GM10847 (cell line): ENCODE measurements around the gene C2CD2.

Experiments used
- POLR2A ChIP-seq: IDR thresholded peaks from 2 replicates; pipeline ENCODE4 v1.6.1; 2011; ENCODE audit not compliant: insufficient read length; ENCODE audit errors: extremely low read depth

The C2CD2 gene

GRCh38 chr21:41952568-41953248, 1.1 kb downstream of the C2CD2 start:
- TF ChIP-seq POLR2A: no peak

- TF ChIP-seq POLR2A: no peak
Measured at GRCh38 chr21:41951876-41952567, 1.8 kb downstream of the C2CD2 start.

DNA sequence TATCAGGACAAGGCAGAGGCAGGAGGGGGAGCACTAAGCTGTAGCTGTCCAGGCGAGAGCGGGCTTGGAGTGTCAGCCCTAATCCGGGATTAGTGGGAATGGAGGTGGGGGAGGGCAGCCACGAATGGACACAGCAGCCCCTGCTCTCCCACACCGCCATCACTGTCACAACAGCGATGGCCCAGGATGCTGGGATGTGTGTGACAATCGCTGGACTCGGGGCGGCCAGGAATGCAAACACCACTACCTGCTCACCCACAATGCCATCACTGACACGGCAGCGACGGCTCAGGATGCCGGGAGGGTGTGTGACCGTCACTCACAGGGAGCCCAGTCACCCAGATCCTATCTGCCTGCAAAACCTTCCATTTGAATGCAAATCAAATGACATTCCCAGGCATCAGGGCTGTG, 2.9 kb downstream of the C2CD2 start:
- no peak for TF ChIP-seq POLR2A

DNA sequence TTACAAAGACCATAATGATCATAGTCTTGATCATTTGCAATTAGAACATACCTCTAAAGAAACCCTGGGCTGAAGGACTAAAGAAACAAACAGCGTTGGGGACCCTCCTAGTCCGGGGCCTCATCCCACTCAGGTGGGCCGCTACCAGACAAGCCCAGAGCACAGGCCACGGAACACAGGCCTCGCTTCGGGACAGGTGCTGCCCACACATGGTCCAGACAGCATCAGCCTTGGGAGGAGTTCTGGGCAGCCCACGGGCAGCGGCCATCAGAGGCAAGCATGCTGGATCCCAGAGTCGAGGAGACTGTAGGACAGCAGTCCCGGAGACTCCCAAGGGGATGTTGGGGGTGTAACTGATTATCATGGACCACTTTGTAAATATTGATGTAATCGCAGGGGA, 4.9 kb downstream of the C2CD2 start:
- TF ChIP-seq POLR2A: no peak

- no peak for TF ChIP-seq POLR2A
Measured at GRCh38 chr21:41948078-41948895, 5.5 kb downstream of the C2CD2 start.

DNA sequence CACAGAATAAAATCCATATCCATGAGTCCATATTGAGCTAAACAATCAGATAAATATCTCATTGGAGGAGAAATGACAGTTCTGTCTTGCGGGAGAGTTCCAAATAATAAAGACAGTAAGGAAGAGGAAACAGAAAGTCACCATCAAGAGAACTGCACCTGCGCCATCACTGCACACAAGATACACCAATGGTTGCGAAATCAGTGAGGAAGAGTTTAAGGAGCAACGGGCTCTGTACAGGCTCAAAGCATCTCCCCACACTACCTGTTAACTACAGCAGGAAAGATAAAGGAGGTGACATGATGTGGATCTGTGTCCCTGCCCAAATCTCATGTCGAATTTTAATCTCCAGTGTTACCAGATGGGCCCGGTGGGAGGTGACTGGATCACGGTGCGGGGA, 7.8 kb downstream of the C2CD2 start:
- no peak for TF ChIP-seq POLR2A

GRCh38 chr21:41943851-41944250, 10.0 kb downstream of the C2CD2 start:
- no peak for TF ChIP-seq POLR2A

DNA sequence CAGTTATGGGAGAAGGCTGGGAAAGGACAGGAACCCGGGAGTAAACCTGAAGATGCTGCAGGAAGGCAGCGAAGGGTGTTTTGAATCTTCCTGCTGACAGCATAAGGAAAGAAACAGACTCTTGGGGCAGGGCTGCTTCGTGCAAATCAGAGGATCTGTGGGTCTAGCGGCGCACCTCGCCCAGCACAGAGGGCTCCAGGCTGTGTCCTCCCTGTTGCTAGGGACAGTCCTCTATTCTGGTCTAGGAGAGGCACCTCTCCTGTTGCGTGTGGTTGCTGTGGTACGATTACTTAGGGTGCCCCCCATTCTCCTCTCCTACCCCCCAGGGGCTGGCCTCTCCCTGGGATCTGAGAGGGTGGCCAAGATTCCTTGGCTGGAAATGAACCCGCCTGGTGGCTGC, 11.4 kb downstream of the C2CD2 start:
- no peak for TF ChIP-seq POLR2A

DNA sequence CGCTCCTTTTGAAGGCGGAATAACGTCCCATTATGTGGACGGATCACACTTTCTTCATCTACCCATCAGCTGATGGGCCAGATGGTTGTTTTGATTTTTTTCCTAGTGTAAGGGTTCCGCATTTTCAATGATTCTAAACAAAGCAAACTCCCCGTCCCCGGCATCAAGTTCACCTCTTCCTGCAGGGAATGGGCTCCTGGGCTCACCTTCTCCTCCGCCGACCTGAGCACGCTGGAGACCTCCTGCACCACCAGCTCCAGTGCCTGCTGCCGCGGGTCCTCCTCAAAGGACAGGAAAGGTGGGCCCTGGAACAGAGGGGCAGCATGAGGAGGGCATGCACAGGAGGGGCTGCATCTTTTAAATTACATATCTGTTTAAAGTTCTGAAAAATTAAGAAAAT, 11.9 kb downstream of the C2CD2 start:
- TF ChIP-seq POLR2A: no peak

DNA sequence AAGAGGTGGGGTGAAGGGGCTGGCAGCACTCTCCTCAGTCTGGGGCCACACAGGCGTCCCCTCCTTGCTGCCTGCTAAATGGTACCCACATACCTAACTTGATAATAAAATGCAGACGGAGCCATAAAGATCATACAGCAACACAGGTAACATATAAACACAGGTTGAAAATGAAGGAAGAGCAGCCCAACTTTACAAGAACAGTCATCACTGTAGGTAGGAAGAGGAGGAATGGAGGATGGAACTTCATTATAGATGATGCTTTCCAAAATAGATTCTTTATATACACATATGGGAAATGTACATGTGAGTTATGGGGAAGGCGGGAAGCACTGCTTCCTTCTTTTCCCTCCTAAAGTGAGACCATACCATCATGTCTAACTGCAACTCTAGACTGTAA, 13.4 kb downstream of the C2CD2 start:
- no peak for TF ChIP-seq POLR2A

GRCh38 chr21:41939391-41939790, 14.4 kb downstream of the C2CD2 start:
- no peak for TF ChIP-seq POLR2A

DNA sequence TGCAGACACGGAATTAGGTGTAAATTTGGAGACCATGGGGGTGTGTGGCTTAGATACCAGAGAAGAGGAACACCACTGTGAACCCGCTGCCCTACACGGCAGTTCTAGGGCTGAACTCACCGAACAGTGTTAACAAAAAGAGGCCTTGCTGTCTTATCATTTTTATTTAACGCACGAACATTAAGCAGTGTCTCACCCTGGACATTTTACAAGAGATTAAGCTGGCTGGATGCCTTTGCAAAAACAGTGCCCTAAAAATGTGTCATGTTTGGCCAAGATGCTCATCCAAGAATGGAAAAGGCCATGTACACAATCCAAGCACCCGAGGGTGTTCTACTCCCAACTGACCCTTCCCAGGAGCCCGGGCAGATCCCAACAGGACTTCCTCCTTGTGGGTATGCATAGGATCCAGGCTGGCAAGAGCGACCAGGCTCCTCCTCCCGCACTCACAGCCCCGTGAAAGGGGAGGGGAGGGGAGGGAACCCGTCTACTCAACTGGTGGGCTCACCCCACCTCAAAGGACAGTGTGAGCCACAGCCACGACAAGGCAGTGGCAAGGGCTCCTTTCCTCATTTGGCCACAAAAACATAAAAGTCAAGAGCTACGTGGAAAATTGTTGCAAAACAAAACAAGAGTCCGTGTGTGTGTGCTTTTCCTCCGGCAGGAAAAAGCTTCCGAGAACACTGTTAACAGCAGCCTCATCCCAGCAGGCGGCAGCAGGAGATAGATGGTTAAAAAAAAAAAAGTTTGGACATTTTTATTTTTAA, 20.3 kb downstream of the C2CD2 start:
- no peak for TF ChIP-seq POLR2A

DNA sequence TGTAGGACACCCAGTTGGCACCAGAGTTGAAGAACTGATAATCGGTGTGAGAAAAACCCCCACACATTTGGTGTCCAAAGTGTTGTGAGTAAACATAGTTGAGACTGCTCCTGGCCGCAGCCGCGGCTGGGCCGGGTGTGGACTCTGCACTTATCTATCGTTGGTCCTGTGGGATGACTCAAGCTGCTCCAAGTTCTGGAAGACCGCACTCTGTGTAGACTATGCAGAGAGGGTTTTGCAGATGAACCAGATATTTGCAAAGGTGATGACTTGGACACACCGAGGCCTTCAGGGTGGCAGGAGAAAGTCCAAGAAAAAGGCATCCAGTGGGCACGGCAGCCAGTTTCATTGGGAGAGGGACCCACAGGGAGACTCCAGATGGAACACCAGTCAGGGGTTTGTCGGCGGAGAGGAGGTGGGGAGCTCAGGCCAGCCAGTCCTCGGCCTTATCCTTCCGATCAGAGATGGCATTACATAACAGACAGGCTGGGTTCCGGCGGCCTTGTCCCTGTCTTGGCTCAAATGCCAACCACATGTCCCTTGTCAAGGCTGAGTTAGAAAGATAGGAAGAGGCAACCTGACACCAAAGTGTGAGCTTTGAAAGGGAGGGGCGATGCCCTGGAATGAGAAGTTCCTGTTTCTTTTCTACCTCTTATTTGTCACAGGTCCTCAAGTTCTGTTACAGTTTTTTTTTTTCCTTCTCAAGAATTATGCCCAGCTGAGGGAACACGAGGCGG, 21.1 kb downstream of the C2CD2 start:
- TF ChIP-seq POLR2A: no peak

DNA sequence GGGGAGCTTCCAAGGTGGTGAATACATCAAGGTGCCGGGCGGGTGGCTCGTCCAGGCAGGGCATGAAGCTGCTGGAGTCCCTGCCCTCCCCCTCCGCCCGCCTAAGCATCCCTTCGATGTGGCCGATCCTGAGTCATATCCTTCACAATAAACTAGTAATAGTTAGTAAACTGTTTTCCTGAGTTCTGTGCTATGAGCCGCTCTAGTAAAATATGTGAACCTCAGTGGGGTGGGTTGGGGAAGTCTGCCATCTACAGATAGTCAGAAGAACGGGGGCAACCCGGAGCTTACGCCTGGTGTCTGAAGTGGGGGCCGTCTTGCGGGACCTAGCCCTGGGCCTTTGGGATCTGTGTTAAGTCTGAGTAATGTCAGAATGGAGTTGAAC, 21.6 kb downstream of the C2CD2 start:
- no peak for TF ChIP-seq POLR2A

GRCh38 chr21:41931041-41931451, 22.8 kb downstream of the C2CD2 start:
- no peak for TF ChIP-seq POLR2A
